GM12873 (cell line): ENCODE results near the gene RHOA.

ENCODE experiments used
- TF ChIP-seq, protein P1 (sequence below): IDR thresholded peaks from 2 replicates; pipeline ENCODE4 v1.5.1; 2012; ENCODE audit warnings: low read depth, mild to moderate bottlenecking, moderate library complexity, low read length, control low read depth; ENCODE audit not compliant: insufficient read depth; ENCODE audit errors: missing control alignments

Gene RHOA

DNA sequence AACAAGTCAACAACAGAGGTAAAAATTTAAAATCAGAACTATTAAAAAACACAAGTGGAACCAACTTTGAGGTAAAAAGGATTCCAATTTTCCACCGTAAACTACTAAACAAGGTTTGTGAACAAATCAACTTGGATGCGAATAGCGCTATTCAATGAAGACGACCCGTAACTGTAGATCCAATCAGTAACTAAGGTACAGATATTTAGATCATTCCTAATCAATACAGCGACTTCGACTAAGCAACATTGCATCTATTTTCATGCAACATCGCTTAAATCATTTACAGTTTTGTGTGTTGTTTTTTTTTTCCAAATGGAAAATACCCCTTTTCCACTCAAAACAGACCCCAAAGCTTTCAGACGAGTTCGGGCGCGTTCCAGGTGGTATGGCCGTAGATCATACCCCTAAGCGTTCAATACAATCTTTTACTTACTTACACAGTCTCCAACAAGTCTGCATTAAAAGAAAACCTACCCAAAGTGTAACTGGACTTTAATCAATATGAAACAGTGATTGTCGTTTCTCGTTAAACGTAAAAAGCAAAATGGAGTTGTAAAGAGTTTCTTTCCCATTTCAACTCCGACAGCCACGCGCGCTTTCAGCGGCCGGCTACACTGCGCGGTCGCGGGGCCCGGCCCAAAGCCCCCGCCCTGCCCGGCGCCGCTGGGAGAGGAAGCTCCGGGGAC, 786 bp downstream of the RHOA start:
- TF ChIP-seq, protein P1, sequence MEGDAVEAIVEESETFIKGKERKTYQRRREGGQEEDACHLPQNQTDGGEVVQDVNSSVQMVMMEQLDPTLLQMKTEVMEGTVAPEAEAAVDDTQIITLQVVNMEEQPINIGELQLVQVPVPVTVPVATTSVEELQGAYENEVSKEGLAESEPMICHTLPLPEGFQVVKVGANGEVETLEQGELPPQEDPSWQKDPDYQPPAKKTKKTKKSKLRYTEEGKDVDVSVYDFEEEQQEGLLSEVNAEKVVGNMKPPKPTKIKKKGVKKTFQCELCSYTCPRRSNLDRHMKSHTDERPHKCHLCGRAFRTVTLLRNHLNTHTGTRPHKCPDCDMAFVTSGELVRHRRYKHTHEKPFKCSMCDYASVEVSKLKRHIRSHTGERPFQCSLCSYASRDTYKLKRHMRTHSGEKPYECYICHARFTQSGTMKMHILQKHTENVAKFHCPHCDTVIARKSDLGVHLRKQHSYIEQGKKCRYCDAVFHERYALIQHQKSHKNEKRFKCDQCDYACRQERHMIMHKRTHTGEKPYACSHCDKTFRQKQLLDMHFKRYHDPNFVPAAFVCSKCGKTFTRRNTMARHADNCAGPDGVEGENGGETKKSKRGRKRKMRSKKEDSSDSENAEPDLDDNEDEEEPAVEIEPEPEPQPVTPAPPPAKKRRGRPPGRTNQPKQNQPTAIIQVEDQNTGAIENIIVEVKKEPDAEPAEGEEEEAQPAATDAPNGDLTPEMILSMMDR = no peak

DNA sequence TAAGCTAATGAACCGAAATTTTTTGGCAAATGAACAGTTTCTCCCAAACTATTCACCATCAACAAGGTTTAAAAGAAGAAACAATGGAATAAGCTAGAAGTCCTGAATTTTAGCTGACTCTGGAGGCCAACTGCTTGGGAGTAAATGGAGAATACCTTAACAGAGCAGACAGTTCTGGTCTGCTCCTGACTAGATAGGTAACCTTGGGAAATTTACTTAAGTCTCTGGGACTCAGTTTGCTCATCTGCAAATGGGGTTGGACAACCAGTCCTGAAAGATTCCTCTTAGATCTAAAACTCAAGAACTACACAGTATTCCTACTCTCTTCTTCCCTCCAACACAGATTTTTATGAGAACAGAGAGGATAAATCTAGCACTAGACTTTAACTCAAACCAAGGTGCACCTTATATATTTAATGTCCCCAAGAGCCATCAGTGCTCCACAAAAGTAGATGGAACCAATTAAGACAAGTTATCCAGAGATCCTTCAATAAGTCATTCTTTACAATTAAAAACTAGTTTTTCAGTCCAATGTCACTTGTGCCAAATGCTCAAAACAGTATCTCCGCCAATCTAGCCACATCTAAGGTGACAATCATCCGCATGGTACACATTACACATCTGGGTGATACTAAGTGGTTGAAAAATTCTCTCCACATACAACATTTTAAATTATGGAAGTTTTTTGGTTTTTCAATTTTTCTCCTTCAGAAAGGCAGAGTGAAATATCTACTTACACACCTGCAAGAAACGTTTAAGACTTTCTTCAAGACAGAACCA, 1.5 kb downstream of the RHOA start:
- TF ChIP-seq, protein P1 = no peak

DNA sequence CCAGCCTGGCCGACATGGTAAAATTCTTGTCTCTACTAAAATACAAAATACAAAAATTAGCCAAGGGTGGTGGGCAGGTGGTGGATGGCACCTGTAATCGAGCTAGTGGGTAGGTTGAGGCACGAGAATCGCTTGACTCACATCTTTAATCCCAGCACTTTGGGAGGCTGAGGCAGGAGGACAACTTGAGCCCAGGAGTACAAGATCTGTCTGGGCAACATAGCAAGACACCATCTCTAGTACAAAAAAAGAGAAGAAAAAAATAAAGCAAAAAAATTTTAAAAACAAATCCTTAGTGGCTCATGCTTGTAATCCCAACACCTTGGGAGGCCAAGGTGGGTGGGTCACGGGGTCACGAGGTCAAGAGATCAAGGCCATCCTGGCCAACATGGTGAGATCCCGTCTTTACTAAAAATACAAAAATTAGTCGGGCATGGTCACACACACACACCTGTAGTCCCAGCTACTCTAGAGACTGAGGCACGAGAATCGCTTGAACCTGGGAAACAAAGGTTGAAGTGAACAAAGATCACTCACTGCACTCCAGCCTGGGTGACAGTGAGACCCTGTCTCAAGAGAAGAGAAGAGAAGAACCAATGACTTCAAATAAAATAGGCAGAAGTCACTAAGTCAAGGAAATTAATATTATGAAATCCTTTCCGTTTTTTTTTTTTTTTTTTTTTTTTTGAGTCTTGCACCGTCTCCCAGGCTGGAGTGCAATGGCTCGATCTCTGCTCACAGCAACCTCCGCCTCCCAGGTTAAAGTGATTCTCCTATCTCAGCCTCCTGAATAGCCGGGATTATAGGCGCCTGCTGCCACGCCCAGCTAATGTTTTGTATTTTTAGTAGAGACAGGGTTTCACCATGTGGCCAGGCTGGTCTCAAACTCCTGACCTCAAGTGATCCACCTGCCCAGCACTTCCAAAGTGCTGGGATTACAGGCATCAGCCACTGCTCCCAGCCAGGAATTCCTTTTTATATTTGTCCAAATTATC, 4.9 kb downstream of the RHOA start:
- TF ChIP-seq, protein P1 = no peak

DNA sequence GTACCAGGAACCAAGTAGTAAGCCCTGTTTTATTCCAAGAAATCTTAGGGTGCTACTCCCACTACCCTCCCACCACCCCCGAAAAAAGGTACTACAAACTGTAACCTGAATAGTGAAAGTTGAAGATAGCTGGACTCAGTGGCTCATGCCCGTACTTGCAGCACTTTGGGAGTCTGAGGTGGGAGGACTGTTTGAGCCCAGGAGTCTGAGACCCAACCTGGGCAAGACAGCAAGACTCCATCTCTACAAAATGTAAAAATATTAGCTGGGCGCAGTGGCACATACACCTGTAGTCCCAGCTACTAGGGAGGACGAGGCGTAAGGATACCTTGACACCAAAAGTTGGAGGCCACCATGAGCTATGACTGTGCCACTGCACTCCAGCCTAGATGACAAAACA, 7.9 kb downstream of the RHOA start:
- TF ChIP-seq, protein P1 = no peak

DNA sequence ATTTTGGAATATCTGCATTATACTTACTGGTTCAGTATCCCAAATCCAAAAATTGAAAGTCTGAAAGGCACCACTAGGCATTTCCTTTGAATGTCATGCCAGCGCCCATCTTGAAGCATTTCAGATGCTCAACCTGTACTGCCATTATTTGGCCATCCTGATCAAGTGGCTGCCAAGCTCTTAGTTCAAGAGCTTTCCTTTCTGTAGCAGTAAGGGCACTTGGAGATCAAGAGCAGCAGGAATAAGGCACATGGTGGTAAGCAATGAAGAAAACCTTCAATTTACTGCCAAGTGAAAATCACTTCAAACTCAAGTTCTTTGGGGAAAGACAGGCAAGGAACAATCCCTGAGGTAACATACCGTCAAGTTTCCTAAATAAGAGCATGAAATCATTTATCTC, 10.0 kb downstream of the RHOA start:
- TF ChIP-seq, protein P1 = no peak

DNA sequence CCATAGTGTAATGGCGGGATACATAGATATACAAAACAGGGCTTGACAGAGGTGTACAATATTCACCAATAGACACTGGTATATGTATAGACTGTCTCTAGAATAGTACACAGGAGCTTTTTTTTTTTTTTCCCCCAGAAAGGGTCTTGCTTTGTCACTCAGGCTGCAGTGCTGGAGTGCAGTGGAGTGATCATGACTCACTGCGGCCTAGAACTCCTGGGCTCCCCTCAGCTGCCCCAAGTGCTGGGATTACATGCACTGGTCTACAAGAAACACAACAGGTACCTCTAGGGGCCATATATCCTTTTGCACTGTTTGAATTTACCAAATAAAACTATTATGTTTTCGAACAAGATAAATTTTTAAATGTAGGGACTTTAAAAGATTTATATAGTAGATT, 12.3 kb downstream of the RHOA start:
- TF ChIP-seq, protein P1 = no peak
